H1 (cell line): ENCODE measurements around the gene IGFL3. TPM values are rescaled to one million over a fixed set of nuclear protein-coding genes. Genes with fewer than 3 reads are reported as not detected.

ENCODE experiments used
- CTCF ChIA-PET: fragments of 300-600 bp; sonication (Branson Sonifier 250); formaldehyde crosslinking; loops from one replicate; lab custom pipeline; 2021; ENCODE audit not compliant: partially characterized antibody; lab: Charles Lee
- POLR2A ChIA-PET: fragments of 300-600 bp; sonication (Branson Sonifier 250); formaldehyde crosslinking; loops from one replicate; lab custom pipeline; 2021; ENCODE audit warnings: inconsistent platforms; ENCODE audit not compliant: partially characterized antibody; lab: Charles Lee
- DNase-seq, 2 experiments: peaks; one replicate each; pipeline versions ENCODE4 v3.0.0 to v3.0.0-alpha.2; 2010 to 2022; ENCODE audit warnings: low spot score in 2 of 2, low read depth in 1 of 2, mixed read lengths in 1 of 2
- FAIRE-seq: peaks from 2 replicates; lab custom pipeline; 2011; peaks lifted over from hg19 to GRCh38; lab: Jason Lieb, UNC
- H2AFZ ChIP-seq: 2 replicates; pipeline ENCODE4 v1.8.1; 2012; ENCODE audit warnings: low read length, inconsistent platforms
- H2AK5ac ChIP-seq: 2 replicates; pipeline ENCODE4 v1.6.1; 2013; ENCODE audit warnings: low read depth, low read length
- H2BK120ac ChIP-seq: replicated peaks from 2 replicates; pipeline ENCODE3; 2013; ENCODE audit warnings: low read depth, low read length, inconsistent platforms
- H2BK12ac ChIP-seq: 2 replicates; pipeline ENCODE4 v1.6.1; 2013; ENCODE audit warnings: low read depth, low read length
- H2BK15ac ChIP-seq: 2 replicates; pipeline ENCODE4 v1.6.1; 2013; ENCODE audit warnings: low read length
- H2BK20ac ChIP-seq: 2 replicates; pipeline ENCODE4 v1.6.1; 2013; ENCODE audit warnings: low read length
- H2BK5ac ChIP-seq: 2 replicates; pipeline ENCODE4 v1.6.1; 2013; ENCODE audit warnings: low read depth, low read length
- H3K14ac ChIP-seq: 2 replicates; pipeline ENCODE4 v1.6.1; 2013; ENCODE audit warnings: inconsistent platforms; ENCODE audit not compliant: insufficient read length
- H3K18ac ChIP-seq: 2 replicates; pipeline ENCODE4 v1.6.1; 2013; ENCODE audit warnings: low read length; ENCODE audit errors: extremely low read depth
- H3K23ac ChIP-seq: 2 replicates; pipeline ENCODE4 v1.6.1; 2013; ENCODE audit warnings: inconsistent platforms; ENCODE audit not compliant: insufficient read length
- H3K23me2 ChIP-seq: 2 replicates; pipeline ENCODE4 v1.6.1; 2013; ENCODE audit warnings: low read depth, low read length
- H3K27ac ChIP-seq: 2 replicates; pipeline ENCODE4 v1.6.1; 2011; ENCODE audit warnings: low read depth, low read length, inconsistent platforms
- H3K27me3 ChIP-seq, 4 experiments: replicated peaks in 1 of 4; 1 replicate in 1 of 4; 2 replicates in 3 of 4; pipeline versions ENCODE4 v1.6.1 to v1.8.1; 2011 to 2013; ENCODE audit warnings: low read length in 3 of 4, mild to moderate bottlenecking in 3 of 4, inconsistent platforms in 2 of 4, mixed read lengths in 2 of 4, moderate library complexity in 1 of 4; ENCODE audit not compliant: control insufficient read depth in 3 of 4, insufficient read depth in 3 of 4; ENCODE audit errors: extremely low read depth in 1 of 4
- H3K36me3 ChIP-seq, 4 experiments: 2 replicates each; pipeline versions ENCODE4 v1.6.1 to v1.8.1; 2011 to 2013; ENCODE audit warnings: mild to moderate bottlenecking in 4 of 4, low read length in 3 of 4, moderate library complexity in 2 of 4, control low read depth in 1 of 4, inconsistent platforms in 1 of 4; ENCODE audit not compliant: insufficient read depth in 4 of 4, control insufficient read depth in 2 of 4
- H3K4ac ChIP-seq: replicated peaks from 2 replicates; pipeline ENCODE3; 2013; ENCODE audit warnings: low read length, low read depth, mixed read lengths, inconsistent platforms; ENCODE audit not compliant: insufficient read length
- H3K4me1 ChIP-seq, 4 experiments: replicated peaks in 1 of 4; 1 replicate in 1 of 4; 2 replicates in 3 of 4; pipeline versions ENCODE4 v1.6.1 to v1.8.1; 2011 to 2013; ENCODE audit warnings: low read length in 3 of 4, inconsistent platforms in 2 of 4, mixed read lengths in 1 of 4; ENCODE audit not compliant: insufficient read depth in 4 of 4, control insufficient read depth in 3 of 4
- H3K4me2 ChIP-seq, 2 experiments: 2 replicates each; pipeline versions ENCODE4 v1.6.1 to v1.8.1; 2011 to 2013; ENCODE audit warnings: low read depth in 2 of 2, low read length in 2 of 2, control low read depth in 1 of 2, inconsistent platforms in 1 of 2, mild to moderate bottlenecking in 1 of 2; ENCODE audit not compliant: insufficient read depth in 1 of 2
- H3K4me3 ChIP-seq, 4 experiments: fragments of 200-600, 300-600 bp in 1 of 4; sonication (generic), shearing (Covaris generic), sonication (Bioruptor Twin) in 1 of 4; 2 replicates each; pipeline versions ENCODE4 v1.5.1 to v1.8.1; 2011 to 2016; ENCODE audit warnings: low read length in 4 of 4, low read depth in 3 of 4, control low read depth in 2 of 4, inconsistent platforms in 2 of 4, mild to moderate bottlenecking in 2 of 4, mixed read lengths in 1 of 4, moderate library complexity in 1 of 4; ENCODE audit not compliant: insufficient read depth in 2 of 4; ENCODE audit errors: extremely low read depth in 1 of 4
- H3K56ac ChIP-seq: replicated peaks from 2 replicates; pipeline ENCODE3; 2013; ENCODE audit warnings: low read depth, mild to moderate bottlenecking, mixed read lengths, low read length, inconsistent platforms; ENCODE audit not compliant: insufficient read length
- H3K79me1 ChIP-seq: 2 replicates; pipeline ENCODE4 v1.6.1; 2013; ENCODE audit warnings: low read depth, low read length, control low read depth
- H3K79me2 ChIP-seq, 2 experiments: 2 replicates each; pipeline versions ENCODE4 v1.6.1 to v1.8.1; 2012 to 2013; ENCODE audit warnings: low read length in 2 of 2, mild to moderate bottlenecking in 2 of 2, inconsistent platforms in 1 of 2; ENCODE audit not compliant: insufficient read depth in 2 of 2, control insufficient read depth in 1 of 2
- H3K9ac ChIP-seq, 4 experiments: replicated peaks in 1 of 4; 1 replicate in 1 of 4; 2 replicates in 3 of 4; pipeline versions ENCODE4 v1.6.1 to v1.8.1; 2011 to 2013; ENCODE audit warnings: low read depth in 3 of 4, low read length in 3 of 4, control low read depth in 2 of 4, mild to moderate bottlenecking in 2 of 4, moderate library complexity in 2 of 4, inconsistent platforms in 1 of 4; ENCODE audit errors: extremely low read depth in 1 of 4
- H3K9me3 ChIP-seq, 2 experiments: 2 replicates each; pipeline versions ENCODE4 v1.6.1 to v1.8.1; 2012 to 2013; ENCODE audit warnings: mild to moderate bottlenecking in 2 of 2, moderate library complexity in 2 of 2, control low read depth in 1 of 2, inconsistent platforms in 1 of 2, low read depth in 1 of 2, low read length in 1 of 2, mixed read lengths in 1 of 2; ENCODE audit not compliant: insufficient read depth in 2 of 2
- H4K20me1 ChIP-seq, 2 experiments: replicated peaks in 1 of 2; 2 replicates each; pipeline versions ENCODE3 to v1.8.1; 2011 to 2013; ENCODE audit warnings: inconsistent platforms in 2 of 2, low read length in 2 of 2, mild to moderate bottlenecking in 1 of 2; ENCODE audit not compliant: insufficient read depth in 2 of 2, control insufficient read depth in 1 of 2
- H4K5ac ChIP-seq: 2 replicates; pipeline ENCODE4 v1.6.1; 2013; ENCODE audit warnings: low read length, low read depth, mixed read lengths, inconsistent platforms; ENCODE audit not compliant: insufficient read length
- H4K8ac ChIP-seq: 2 replicates; pipeline ENCODE4 v1.8.0; 2013; ENCODE audit warnings: mild to moderate bottlenecking, moderate library complexity, low read length, inconsistent platforms; ENCODE audit not compliant: insufficient read depth; ENCODE audit errors: extremely low read depth
- H4K91ac ChIP-seq: replicated peaks from 2 replicates; pipeline ENCODE3; 2013; ENCODE audit warnings: low read length, mixed read lengths, inconsistent platforms; ENCODE audit not compliant: insufficient read length
- CEBPB ChIP-seq: IDR thresholded peaks from 2 replicates; pipeline ENCODE4 v1.6.1; 2012; ENCODE audit warnings: low read depth, low read length
- JUN ChIP-seq: IDR thresholded peaks from 2 replicates; pipeline ENCODE4 v1.6.1; 2011; ENCODE audit warnings: low read depth, mild to moderate bottlenecking, improper control_type of control experiment, low read length
- KDM5A ChIP-seq: fragments of 200-600 bp; IDR thresholded peaks from 2 replicates; pipeline ENCODE4 v1.7.1; 2012; ENCODE audit warnings: mild to moderate bottlenecking, low read length, inconsistent platforms, mixed read lengths
- NANOG ChIP-seq: IDR thresholded peaks from 2 replicates; pipeline ENCODE4 v1.6.1; 2011; ENCODE audit warnings: low read length, low read depth, mild to moderate bottlenecking, inconsistent platforms; ENCODE audit not compliant: insufficient read depth, poor library complexity, severe bottlenecking
- PHF8 ChIP-seq: fragments of 200-600 bp; sonication (generic); conservative IDR thresholded peaks from 2 replicates; pipeline ENCODE4 v1.7.1; 2012; ENCODE audit warnings: low read depth, mild to moderate bottlenecking, inconsistent platforms, low read length, moderate library complexity
- SIX5 ChIP-seq: IDR thresholded peaks from 2 replicates; pipeline ENCODE4 v1.6.1; 2011; ENCODE audit warnings: mild to moderate bottlenecking, low read depth, low read length
- WGBS, 2 experiments: shearing (Covaris generic) in 1 of 2; methylation state at CpG; one replicate each; pipeline versions ENCODE4 v1.1.6 to v1.1.7; 2013 to 2015; ENCODE audit warnings: low lambda C conversion rate in 2 of 2, mixed read lengths in 2 of 2, inconsistent platforms in 1 of 2, low coverage in 1 of 2, missing lambda C conversion rate in 1 of 2; ENCODE audit not compliant: insufficient replicate concordance in 2 of 2, insufficient coverage in 1 of 2, insufficient read length in 1 of 2; ENCODE audit errors: extremely low coverage in 1 of 2, missing lambda C conversion rate in 1 of 2; 5-methylcytosine and 5-hydroxymethylcytosine counted together
- polyA plus RNA-seq, 7 experiments: library from polyadenylated mRNA; depleted of rRNA in 3 of 7; stranded (reverse) in 5 of 7; unstranded in 2 of 7; fragments of >200 nt in 5 of 7; fragments of 200-250 nt in 2 of 7; gene quantifications; 1 replicate in 5 of 7; 2 replicates in 1 of 7; 4 replicates in 1 of 7; pipeline versions ENCODE4 v1.2.1 to v1.2.3, GENCODE V29; 2011 to 2013; ENCODE audit warnings: missing spikeins in 2 of 7, mixed read lengths in 2 of 7
- total RNA-seq: library from RNA; stranded (reverse); fragmentation: NEBNext Ultra II Directional; extraction: Animal tissue kit (Norgen Biotek cat#: 25700); gene quantifications from 2 replicates; pipeline ENCODE4 v1.2.1, GENCODE V29; 2021

Gene IGFL3
- total and polyA plus RNA-seq, 2 of the 8 experiments (the other 6 are each of a cell fraction or from before 2014, with no cell fraction given): 0.12 TPM; not detected in 1

- CTCF ChIA-PET: interaction anchor here (1.8 to 2.0 kb wide), 3 partner anchors 16 to 35 kb away, joined by 5 to 7 read pairs (median 5); no protein-coding TSS in a partner anchor
- H4K8ac ChIP-seq: no peak overlapping the region
- TF ChIP-seq SIX5 (no peak), JUN (no peak), NANOG (no peak), KDM5A (no peak), CEBPB (no peak), PHF8 (no peak)
Measured at GRCh38 chr19:46113726-46114125, 10.8 kb downstream of the IGFL3 start.

More at GRCh38 chr19:46113726-46114125, 10.8 kb downstream of the IGFL3 start:
- Histone ChIP-seq H3K27me3 (no peaks in the 10 kb centered on the region), H3K23me2 (no peaks in the 10 kb centered on the region), H3K56ac (no peak overlapping the region), H2BK20ac (no peak overlapping the region), H2AFZ (no peak overlapping the region), H3K36me3 (no peaks in the 10 kb centered on the region), H3K18ac (no peak overlapping the region), H2BK12ac (no peak overlapping the region), H3K4ac (no peak overlapping the region), H4K91ac (no peak overlapping the region), H4K20me1 (no peaks in the 10 kb centered on the region), H3K4me2 (no peak overlapping the region), H2BK5ac (no peak overlapping the region), H3K9ac (no peak overlapping the region), H3K27ac (no peak overlapping the region), H2BK15ac (no peak overlapping the region), H3K4me3 (no peak overlapping the region), H2BK120ac (no peak overlapping the region), H3K79me2 (no peaks in the 10 kb centered on the region), H3K79me1 (no peaks in the 10 kb centered on the region), H3K23ac (no peak overlapping the region), H3K9me3 (no peaks in the 10 kb centered on the region), H3K4me1 (peaks cover 0 to 3% (median under 1%) of the 10 kb centered on the region in 4 experiments; a peak in 3 of 7 replicates), H4K5ac (no peak overlapping the region), H3K14ac (no peak overlapping the region), H2AK5ac (no peak overlapping the region)
- no peak for DNase-seq
- WGBS, 2 experiments: 73% methylated on average over 1 of the region's 1 CpG; no CpG with 5 or more reads in 1 of the 2 experiments
- FAIRE-seq: no peak
- POLR2A ChIA-PET: interaction anchor here (1.0 kb wide), 1 partner anchor 20 kb away, joined by 4 read pairs; no protein-coding TSS in a partner anchor
